GM21786 (cell line): Measurements from ENCODE around the gene IPO11.
A peak's percentile ranks its signal among the peaks of the same experiment; 100 is the strongest.

Experiments
- ATAC-seq: cut with Tn5 transposase; IDR thresholded peaks from one replicate; pipeline ENCODE4 v1.9.1; 2021; ENCODE audit not compliant: unreplicated experiment

Gene IPO11

DNA sequence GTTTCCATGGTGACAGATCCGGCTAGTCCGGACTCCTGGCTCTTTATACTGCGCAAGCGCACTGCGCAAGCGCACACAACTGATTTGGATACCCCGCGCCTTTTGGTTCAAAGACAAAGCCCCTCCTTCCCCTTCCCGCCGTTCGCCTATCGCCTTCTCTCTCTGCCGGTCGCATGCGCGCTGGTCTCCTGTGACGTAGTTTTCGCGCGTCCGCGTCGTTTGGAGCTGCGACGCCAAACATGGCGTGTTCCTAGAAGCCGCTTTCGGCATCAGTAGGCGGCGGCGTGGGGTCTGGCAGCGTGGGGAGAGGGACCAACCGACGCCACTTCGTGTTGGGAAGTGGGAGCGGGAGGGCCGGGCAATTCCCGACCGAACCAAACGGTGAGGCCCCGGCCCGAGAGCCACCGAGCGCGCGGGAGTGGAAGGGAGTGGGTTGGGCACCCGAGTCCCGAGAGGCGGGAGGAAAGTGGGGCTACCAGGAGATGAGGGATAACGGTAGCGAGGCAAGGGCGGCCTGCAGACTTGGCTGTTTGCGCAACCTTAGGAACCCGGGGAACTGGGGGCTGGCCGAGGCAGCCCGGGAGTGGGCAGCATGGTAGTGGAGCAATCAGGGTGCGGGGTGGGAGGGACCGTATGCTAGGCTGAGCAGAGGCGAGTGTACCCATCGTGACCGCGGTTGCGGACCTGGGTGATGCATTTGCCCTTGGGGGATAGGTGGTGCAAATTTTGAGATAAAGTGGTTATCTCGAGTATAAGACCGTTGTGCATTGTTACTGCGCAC is at the start of gene IPO11:
TSS of gene IPO11 (plus strand) at position 215 of the 781 bp plus-strand sequence. CDS start 24,517 bp downstream, outside the sequence.
- peak; percentile 97 for ATAC-seq

DNA sequence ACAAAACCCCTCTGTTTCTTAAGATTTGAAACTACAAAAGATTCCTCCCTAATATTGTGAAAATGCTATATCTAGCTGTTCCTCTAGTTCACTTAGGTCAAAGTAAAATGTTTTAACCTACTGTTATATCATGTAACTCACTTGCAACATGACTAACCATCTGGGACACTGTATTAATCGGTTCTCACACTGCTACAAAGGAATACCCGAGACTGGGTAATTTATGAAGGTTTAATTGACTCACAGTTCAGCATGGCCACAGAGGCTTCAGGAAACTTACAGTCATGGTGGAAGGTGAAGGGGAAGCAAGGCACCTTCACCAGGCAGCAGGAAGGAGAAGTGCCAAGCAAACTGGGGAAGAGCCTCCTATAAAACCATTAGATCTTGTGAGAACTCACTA is 43.5 kb upstream of the IPO11 start:
- no peak for ATAC-seq

- ATAC-seq, result no peak
Observed at GRCh38 chr5:62371409-62371808, 41.2 kb upstream of the IPO11 start.

DNA sequence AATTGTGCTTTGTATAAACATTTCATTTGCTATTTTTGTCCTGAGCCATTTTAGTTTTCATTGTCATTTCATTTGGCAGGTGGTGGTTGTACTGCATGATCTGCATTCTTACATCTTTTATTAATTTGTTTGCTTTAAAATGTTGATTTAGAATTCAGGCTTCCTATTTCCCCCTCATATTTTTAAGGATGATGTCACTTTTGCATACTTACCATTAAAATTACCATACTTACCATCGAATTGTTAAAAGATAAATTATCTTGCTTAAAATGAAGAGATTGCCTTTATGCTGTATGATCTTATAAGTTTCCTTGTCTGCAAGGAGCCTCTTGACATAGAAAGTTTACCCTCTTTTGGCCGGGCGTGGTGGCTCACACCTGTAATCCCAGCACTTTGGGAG is 40.0 kb upstream of the IPO11 start:
- no peak for ATAC-seq

DNA sequence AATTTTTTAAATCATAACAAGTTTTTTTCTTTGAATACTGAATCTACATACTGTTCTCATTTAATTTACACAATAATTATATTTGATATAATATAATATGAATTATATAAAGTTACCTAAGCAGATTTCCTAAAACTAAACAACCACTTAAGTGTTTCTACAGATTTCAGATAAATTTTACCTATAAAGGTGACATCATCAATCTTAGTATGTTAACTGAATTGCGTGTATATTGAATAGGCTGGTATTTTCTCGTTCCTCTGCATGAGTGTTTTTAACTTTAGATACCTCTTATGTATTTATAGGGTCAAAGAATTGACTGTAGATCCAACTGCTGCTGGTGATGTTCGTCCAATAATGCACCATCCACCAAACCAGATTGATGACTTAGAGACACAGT is 39.2 kb upstream of the IPO11 start:
- ATAC-seq, result no peak

DNA sequence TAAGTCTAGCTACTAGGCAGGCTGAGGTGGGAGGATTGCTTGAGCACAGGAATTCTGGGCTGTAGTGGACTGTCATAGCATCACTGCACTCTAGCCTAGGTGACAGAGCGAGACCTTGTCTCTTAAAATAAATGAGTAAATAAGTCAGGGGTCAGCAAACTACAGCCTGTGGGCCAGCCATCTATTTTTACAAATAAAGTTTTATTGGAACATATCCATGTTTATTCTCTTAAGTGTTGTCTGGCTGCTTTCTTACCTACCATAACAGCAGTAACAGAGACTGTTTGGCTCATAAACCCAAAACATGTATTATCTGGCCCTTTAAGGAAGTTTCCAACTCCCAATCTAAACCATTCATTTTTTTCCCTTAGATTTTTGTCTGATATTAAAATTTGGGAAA is 38.5 kb upstream of the IPO11 start:
- ATAC-seq, result no peak

GRCh38 chr5:62375627-62376026 is 36.9 kb upstream of the IPO11 start:
- ATAC-seq, result no peak

DNA sequence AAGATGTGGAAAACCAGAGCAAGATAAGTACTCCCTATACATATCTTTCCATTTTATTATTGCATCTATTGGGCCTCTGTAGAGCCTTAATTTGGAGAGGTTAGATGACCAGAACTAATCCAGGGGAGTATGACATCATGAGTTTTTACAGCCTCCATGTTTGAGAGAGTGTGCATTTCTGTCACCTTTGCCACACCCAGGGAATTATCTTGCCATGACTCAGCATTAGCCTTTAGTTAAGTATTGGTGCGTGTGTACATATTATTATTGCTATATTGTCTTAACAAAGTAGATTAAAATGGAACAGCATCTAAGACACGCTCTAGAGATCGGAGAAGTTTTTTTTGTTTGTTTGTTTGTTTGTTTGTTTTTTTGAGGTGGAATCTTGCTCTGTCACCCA is 36.5 kb upstream of the IPO11 start:
- no peak for ATAC-seq

GRCh38 chr5:62385131-62385530 is 27.4 kb upstream of the IPO11 start:
- no peak for ATAC-seq

DNA sequence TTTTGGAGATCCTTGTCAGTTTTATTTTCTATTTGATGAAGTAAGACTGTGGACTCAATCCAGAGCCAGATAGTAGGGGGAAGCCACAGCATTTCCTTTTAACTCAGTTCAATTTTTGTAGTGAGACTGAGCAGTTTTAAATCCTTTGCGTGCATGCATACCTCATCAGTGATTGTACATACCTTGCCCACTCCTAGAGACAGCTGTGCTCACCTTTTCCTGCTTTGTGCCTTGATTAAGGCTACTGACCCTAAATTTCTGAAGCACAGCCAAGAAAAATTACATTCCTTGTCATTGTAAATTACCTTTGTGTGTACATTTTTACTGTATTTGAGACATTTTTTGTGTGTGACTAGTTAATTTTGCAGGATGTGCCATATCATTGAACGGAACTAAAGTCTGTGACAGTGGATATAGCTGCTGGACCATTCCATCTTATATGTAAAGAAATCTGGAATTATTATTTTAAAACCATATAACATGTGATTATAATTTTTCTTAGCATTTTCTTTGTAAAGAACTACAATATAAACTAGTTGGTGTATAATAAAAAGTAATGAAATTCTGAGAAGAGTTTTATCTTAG is 26.7 kb upstream of the IPO11 start:
- no peak for ATAC-seq

- no peak for ATAC-seq
Observed at GRCh38 chr5:62386824-62387223, 25.7 kb upstream of the IPO11 start.

GRCh38 chr5:62395210-62395950 is 17.2 kb upstream of the IPO11 start:
- ATAC-seq, result no peak

GRCh38 chr5:62403411-62404250 is 8.9 kb upstream of the IPO11 start, which contains the start of gene DIMT1:
Gene DIMT1 (minus strand): TSS chr5:62403905. CDS start chr5:62403772, 133 bp downstream.
- peak; percentile 97 for ATAC-seq

- no peak for ATAC-seq
Observed at GRCh38 chr5:62413711-62414110, 1.1 kb downstream of the IPO11 start.

GRCh38 chr5:62418462-62419076 is 6.0 kb downstream of the IPO11 start:
- no peak for ATAC-seq

DNA sequence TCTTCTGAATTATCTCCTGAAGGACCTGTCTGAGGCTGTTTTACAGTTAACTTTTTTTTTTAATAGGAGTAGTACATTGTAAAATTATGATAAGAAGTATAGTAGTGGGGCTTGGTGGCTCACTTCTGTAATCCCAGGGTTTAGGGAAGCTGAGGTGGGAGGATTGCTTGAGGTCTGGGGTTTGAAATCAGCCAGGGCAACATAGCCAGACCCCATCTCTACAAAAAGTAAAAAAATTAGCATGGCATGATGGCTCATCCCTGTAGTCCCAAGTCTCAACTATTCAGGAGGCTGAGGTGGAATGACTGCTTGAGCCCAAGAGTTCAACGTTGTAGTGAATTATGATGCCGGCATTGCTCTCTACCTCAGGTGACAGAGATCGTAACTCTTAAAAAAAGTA is 7.0 kb downstream of the IPO11 start:
- ATAC-seq, result no peak

DNA sequence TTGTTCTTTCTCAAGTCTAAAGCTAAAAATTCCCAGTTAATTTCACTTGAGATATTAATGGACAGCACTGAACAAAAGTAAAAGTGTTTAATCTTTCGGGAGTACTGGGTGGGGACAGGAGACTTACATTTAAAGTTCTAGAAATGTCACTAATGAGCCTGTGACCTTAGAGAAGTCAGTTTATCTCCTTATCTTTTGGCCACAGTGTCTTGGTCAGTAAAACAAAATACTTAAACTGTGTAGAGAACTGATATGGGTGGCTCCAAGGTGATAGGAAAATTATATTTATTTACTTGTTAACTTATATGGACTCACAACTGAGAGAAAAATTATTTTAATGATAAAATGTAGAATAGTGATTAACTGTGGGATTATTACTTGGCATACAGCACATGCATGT is 8.9 kb downstream of the IPO11 start:
- ATAC-seq, result no peak

- no peak for ATAC-seq
Observed at GRCh38 chr5:62424763-62425162, 12.2 kb downstream of the IPO11 start.

- ATAC-seq, result no peak
Observed at GRCh38 chr5:62431735-62432620, 19.4 kb downstream of the IPO11 start.

DNA sequence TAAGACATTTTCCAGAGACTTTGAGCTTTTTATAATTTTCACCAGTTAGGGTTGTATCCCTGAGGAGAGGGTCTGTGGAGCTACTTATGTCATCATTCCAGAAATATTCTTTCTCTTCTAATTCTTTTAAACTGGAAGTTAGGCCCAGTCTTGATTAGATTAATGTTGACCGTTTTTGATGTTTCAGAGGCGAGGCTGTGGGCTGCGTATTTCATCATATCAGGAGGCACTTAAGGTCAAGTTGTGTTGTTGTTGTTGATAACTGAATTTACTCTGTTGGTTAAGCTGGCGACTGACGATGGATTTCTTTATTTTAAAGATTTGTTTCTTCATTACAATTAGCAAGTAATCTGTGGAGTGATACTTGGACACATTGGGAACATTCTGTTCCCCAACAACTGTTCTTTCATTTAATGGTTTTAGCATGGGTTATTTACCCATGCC is 20.1 kb downstream of the IPO11 start:
- no peak for ATAC-seq
